Mesothelial cell of epicardium (in vitro differentiated cells): ENCODE measurements around the gene DIRAS3. TPM values are rescaled to one million over a fixed set of nuclear protein-coding genes. Genes with fewer than 3 reads are reported as not detected.
"Not testable (repeated sequence)": the region's sequence is repeated elsewhere in the genome, so short reads cannot be mapped to it uniquely, and the experiment has no call there.

Experiments used
- DNase-seq, 2 experiments: peaks; one replicate each; pipeline ENCODE4 v3.0.0; 2021; ENCODE audit warnings: low spot score in 2 of 2; ENCODE audit not compliant: unreplicated experiment in 2 of 2
- H3K27ac Mint-ChIP-seq: 2 replicates; pipeline ENCODE4 v1.8.0; 2021; ENCODE audit warnings: mixed read lengths
- H3K27me3 Mint-ChIP-seq: 2 replicates; pipeline ENCODE4 v1.8.0; 2021; ENCODE audit warnings: low read depth, mixed read lengths
- H3K36me3 Mint-ChIP-seq: 2 replicates; pipeline ENCODE4 v1.8.0; 2021; ENCODE audit warnings: mixed read lengths
- H3K4me1 Mint-ChIP-seq: 2 replicates; pipeline ENCODE4 v1.8.0; 2021; ENCODE audit warnings: mixed read lengths
- H3K4me3 Mint-ChIP-seq: 2 replicates; pipeline ENCODE4 v1.8.0; 2021; ENCODE audit warnings: mild to moderate bottlenecking, moderate library complexity, mixed read lengths
- H3K9me3 Mint-ChIP-seq: 2 replicates; pipeline ENCODE4 v1.8.0; 2021; ENCODE audit warnings: mixed read lengths
- total RNA-seq: library from RNA; stranded (reverse); gene quantifications from 3 replicates; pipeline ENCODE4 v1.2.1, GENCODE V29; 2021
- TF ChIP-seq, protein P1 (sequence below): fragments of 200-600 bp; sonication (generic); IDR thresholded peaks from one replicate; pipeline ENCODE4 v1.5.0; 2021; ENCODE audit warnings: antibody characterized with exemption; ENCODE audit not compliant: unreplicated experiment

The DIRAS3 gene
- total RNA-seq, 1 donor from 2014 or later = 2.0 TPM

DNA sequence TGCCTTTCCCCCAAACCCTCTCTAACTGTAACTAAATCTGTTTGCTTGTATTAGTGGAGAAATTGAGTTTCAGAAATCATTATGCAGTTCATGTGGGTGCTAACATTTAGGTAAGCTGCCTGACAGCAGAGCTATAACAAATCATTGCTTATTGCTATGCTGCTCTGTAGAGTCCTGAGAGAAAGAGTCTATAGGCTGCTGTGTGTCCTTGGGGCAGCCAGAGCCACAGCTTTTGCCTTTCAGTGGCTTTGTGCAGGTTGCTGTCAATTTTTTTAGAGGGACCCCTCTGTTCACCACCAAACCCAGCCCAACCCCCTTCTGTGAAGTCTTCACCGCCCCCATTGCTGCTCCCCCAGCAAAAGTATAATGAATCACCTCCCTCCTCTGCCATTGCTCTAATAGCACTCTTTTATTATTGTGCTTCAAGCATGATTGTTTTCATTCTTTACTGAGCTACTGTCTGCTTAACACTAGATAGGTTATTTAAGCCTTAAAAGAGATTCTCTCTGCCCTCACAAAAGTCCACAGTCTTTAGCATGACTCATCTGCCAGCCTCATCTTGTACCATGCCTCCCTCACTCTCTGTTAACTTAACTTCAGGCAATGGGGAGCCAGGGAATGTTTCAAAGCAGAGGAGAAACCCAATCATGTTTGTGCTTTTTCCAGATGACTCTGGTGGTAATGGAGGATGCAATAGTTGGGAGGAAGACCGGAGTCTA is 38.6 kb downstream of the DIRAS3 start:
- Mint-ChIP-seq H3K9me3 (peaks cover 7% of the 10 kb centered on the region), H3K36me3 (no peaks in the 10 kb centered on the region), H3K4me1 (no peaks in the 10 kb centered on the region), H3K27ac (no peak overlapping the region), H3K27me3 (no peaks in the 10 kb centered on the region), H3K4me3 (no peak overlapping the region)
- no peak for DNase-seq
- TF ChIP-seq, protein P1, sequence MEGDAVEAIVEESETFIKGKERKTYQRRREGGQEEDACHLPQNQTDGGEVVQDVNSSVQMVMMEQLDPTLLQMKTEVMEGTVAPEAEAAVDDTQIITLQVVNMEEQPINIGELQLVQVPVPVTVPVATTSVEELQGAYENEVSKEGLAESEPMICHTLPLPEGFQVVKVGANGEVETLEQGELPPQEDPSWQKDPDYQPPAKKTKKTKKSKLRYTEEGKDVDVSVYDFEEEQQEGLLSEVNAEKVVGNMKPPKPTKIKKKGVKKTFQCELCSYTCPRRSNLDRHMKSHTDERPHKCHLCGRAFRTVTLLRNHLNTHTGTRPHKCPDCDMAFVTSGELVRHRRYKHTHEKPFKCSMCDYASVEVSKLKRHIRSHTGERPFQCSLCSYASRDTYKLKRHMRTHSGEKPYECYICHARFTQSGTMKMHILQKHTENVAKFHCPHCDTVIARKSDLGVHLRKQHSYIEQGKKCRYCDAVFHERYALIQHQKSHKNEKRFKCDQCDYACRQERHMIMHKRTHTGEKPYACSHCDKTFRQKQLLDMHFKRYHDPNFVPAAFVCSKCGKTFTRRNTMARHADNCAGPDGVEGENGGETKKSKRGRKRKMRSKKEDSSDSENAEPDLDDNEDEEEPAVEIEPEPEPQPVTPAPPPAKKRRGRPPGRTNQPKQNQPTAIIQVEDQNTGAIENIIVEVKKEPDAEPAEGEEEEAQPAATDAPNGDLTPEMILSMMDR = no peak

DNA sequence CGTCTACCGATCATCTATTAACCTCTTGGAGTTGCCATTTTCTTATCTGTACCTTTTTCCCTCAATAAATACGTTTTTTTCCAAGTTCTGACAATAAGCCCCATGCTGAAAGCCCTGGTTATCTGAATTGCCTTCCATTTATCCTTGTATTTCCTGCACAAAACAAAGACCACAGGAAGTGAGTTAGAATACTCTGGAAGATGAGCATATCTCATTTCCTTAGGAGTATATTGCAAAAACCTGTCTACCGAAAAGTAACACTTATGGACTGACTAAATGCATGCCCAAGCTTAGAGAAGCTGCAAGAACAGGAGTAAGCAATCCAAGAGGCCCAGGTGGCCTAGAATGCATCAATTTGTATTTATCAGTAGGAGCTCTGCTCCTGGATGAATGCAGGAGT is 39.9 kb downstream of the DIRAS3 start:
- Mint-ChIP-seq H3K9me3 (peaks cover 18% of the 10 kb centered on the region), H3K4me3 (no peak overlapping the region), H3K4me1 (no peaks in the 10 kb centered on the region), H3K27me3 (peaks cover 4% of the 10 kb centered on the region), H3K36me3 (no peaks in the 10 kb centered on the region), H3K27ac (no peak overlapping the region)
- TF ChIP-seq, protein P1 = no peak
- no peak for DNase-seq

DNA sequence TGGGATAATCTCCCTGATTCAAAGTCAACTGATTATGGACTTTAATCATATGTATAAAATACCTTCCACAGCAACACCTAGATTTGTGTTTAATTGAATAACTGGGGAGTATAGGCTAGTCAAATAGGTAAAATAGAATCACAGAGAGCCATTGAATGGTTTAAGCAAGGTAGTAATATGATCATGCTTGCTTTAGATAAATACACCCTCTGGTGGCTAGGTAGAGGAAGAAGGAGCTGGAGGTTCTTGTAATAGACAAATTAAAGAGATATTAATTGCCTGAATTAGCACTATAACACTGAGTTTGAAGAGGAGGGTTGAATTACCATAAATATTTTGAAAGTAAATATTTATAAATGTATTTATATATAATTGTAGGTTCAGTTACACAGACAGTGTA is 40.3 kb downstream of the DIRAS3 start:
- TF ChIP-seq, protein P1 = no peak
- Mint-ChIP-seq H3K4me3 (no peak overlapping the region), H3K9me3 (peaks cover 19% of the 10 kb centered on the region), H3K27ac (no peak overlapping the region), H3K36me3 (no peaks in the 10 kb centered on the region), H3K27me3 (peaks cover 5% of the 10 kb centered on the region), H3K4me1 (no peaks in the 10 kb centered on the region)
- DNase-seq = no peak

DNA sequence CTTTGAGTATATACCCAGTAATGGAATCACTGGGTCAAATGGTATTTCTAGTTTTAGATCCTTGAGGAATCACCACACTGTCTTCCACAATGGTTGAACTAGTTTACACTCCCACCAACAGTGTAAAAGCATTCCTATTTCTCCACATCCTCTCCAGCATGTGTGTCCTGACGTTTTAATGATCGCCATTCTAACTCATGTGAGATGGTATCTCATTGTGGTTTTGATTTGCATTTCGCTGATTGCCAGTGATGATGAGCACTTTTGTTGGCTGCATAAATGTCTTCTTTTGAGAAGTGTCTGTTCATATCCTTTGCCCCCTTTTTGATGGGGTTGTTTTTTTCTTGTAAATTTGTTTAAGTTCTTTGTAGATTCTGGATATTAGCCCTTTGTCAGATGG is 46.8 kb downstream of the DIRAS3 start:
- DNase-seq, H3K4me1 Mint-ChIP-seq: not testable (repeated sequence)
- H3K9me3 Mint-ChIP-seq = peaks cover 40% of the 10 kb centered on the region

DNA sequence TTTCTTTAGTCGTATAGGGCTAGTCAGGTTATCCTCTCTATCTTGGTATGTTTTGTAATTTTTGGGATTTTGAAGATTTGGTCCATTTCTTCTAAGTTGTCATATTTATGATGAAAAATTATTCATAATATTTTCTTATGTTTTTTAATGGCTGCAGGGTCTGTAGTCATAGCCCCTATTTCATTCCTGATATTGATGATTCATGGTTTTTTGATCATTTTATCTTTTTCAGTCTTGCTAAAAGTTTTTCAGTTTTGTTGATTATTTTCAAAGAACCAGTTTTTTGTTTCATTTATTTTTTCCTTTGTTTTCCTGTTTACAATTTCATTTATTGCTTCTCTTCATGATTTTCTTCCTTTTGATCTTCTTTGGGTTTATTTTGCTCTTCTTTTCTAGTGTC is 50.2 kb downstream of the DIRAS3 start:
- H3K4me1 Mint-ChIP-seq = no peaks in the 10 kb centered on the region
- no peak overlapping the region for H3K27ac Mint-ChIP-seq
- TF ChIP-seq, protein P1 = no peak
- no peaks in the 10 kb centered on the region for H3K27me3 Mint-ChIP-seq
- peaks cover 5% of the 10 kb centered on the region for H3K36me3 Mint-ChIP-seq
- no peak for DNase-seq
- no peak overlapping the region for H3K4me3 Mint-ChIP-seq
- peaks cover 25% of the 10 kb centered on the region for H3K9me3 Mint-ChIP-seq

More for the DNA sequence above, 46.8 kb downstream of the DIRAS3 start:
- not testable (repeated sequence) for H3K27ac Mint-ChIP-seq, H3K36me3 Mint-ChIP-seq, H3K27me3 Mint-ChIP-seq, H3K4me3 Mint-ChIP-seq

DNA sequence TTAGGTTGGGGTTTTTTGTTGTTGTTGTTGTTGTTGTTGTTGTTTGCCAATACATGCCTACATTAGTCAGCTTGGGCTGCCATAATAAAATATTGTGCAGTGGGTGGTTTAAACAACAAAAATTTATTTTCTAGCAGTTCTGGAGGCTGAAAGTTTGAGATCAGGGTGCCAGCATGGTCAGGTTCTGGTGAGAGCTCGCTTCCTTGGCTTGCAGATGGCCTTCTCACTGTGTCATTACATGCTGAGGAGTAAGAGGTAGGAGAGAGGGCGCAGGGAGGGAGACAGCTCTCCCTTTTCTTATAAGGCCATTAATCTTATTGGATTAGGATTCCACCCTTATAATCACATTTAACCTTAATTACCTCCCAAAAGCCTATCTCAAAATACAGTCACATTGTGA is 52.7 kb downstream of the DIRAS3 start:
- Mint-ChIP-seq H3K27me3 (no peaks in the 10 kb centered on the region), H3K27ac (no peak overlapping the region), H3K4me1 (no peaks in the 10 kb centered on the region), H3K4me3 (no peak overlapping the region), H3K36me3 (peaks cover 5% of the 10 kb centered on the region), H3K9me3 (peaks cover 34% of the 10 kb centered on the region)
- TF ChIP-seq, protein P1 = no peak
- no peak for DNase-seq

Other genes starting within 250 kb of the DIRAS3 start
- gene GNG12, start 217.2 kb downstream of the DIRAS3 start, total RNA-seq = 40.5 to 43.0 TPM (median 40.5 TPM) in 3 replicates
- gene WLS, start 181.9 kb upstream of the DIRAS3 start, total RNA-seq = 203 to 225 TPM (median 217 TPM) in 3 replicates